AG10803 (cell line): ENCODE data around the gene CAPN13.
A peak's percentile ranks its signal among the peaks of the same experiment; 100 is the strongest.

Experiments used
- DNase-seq: peaks from one replicate; pipeline ENCODE4 v3.0.0; 2010; ENCODE audit warnings: low read depth
- H3K4me3 ChIP-seq: 2 replicates; pipeline ENCODE4 v1.5.1; 2011; ENCODE audit warnings: mild to moderate bottlenecking, low read length, control low read depth
- CTCF ChIP-seq: conservative IDR thresholded peaks from 2 replicates; pipeline ENCODE4 v1.5.1; 2011; ENCODE audit warnings: mild to moderate bottlenecking, low read length, control low read depth, inconsistent platforms

Gene CAPN13

GRCh38 chr2:30681022-30681421 is 126.2 kb downstream of the CAPN13 start:
- DNase-seq, result no peak
- H3K4me3 ChIP-seq, result no peak overlapping the region
- TF ChIP-seq CTCF, result no peak

- TF ChIP-seq CTCF, result no peak
Measured at GRCh38 chr2:30680121-30680520, 127.1 kb downstream of the CAPN13 start.

DNA sequence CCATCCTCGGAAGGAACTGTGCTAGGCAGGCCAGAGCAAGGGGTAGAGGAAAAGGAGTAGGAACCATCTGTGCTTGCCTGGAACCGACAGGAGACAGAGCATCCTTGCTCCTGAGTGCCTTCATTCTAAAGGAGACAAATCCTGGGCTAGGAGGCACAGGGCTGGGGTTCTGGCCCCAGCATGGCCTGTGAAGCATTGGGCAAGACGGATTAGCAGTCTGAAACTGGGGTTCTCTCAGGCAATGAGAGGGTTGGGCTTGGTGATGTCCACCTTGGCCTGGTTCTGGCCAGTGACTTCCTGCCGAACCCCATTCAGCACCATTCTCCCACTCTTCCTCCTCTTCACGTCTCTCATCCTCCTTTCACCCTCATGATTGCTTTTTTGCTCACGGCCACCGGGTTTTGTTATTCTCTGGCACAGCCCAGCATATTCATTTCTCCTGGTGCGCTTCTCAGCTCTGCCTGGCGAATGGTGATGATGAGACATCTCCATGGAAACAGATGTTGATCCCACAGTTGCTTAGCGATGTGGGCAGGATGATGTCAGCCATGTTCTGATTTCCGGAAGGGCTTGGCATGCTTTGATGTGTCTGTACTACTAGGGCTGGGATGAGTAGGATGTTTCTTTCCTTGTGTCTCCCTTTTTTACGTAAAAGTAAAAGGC is 127.7 kb downstream of the CAPN13 start:
- peak; percentile 73 for DNase-seq
- no peak for TF ChIP-seq CTCF
- no peak overlapping the region for H3K4me3 ChIP-seq

More at GRCh38 chr2:30680121-30680520, 127.1 kb downstream of the CAPN13 start:
- no peak overlapping the region for H3K4me3 ChIP-seq
- DNase-seq, result no peak

GRCh38 chr2:30678410-30679137 is 128.7 kb downstream of the CAPN13 start:
- no peak for TF ChIP-seq CTCF
- H3K4me3 ChIP-seq, result no peak overlapping the region
- no peak for DNase-seq

- no peak for TF ChIP-seq CTCF
- H3K4me3 ChIP-seq, result no peak overlapping the region
- DNase-seq, result no peak
Measured at GRCh38 chr2:30677861-30678385, 129.3 kb downstream of the CAPN13 start.

DNA sequence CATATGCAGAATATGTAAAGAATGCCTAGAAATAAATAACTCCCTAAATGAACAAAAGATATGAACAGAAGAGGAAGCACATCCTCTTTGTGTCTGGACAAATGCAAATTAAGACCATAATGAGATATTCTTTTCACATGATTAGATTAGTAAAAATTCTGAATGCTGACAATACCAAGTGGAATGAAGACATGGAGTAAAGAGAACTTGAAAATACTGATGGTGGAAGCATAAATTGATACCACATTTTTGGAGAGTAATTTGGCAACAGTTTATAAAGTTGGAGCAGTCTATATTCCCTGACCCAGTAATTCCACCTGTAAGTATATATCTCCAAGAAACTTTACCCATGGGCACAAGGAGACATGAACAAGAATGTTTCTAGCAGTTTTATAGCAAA is 130.0 kb downstream of the CAPN13 start:
- H3K4me3 ChIP-seq, result no peak overlapping the region
- no peak for TF ChIP-seq CTCF
- DNase-seq, result peak; percentile 69

- TF ChIP-seq CTCF, result no peak
- H3K4me3 ChIP-seq, result no peak overlapping the region
- peak; percentile 68 for DNase-seq
Measured at GRCh38 chr2:30675758-30676157, 131.5 kb downstream of the CAPN13 start.
